Large intestine (tissue), 3 donors: ENCODE data around the gene ESPNL. TPM values are rescaled to one million over a fixed set of nuclear protein-coding genes. Genes with fewer than 3 reads are reported as not detected.
"Not testable (repeated sequence)": the region's sequence is repeated elsewhere in the genome, so short reads cannot be mapped to it uniquely, and the experiment has no call there.

ENCODE experiments used
- DNase-seq, 2 donors: peaks; one replicate each; pipeline versions ENCODE4 v3.0.0 to v3.0.0-alpha.2; 2013
- H3K27ac ChIP-seq: one replicate; pipeline ENCODE4 v1.5.1; 2013; ENCODE audit warnings: low read length
- H3K27me3 ChIP-seq: 2 replicates; pipeline ENCODE4 v1.6.1; 2013; ENCODE audit warnings: low read length; ENCODE audit not compliant: control insufficient read depth, insufficient read depth
- H3K36me3 ChIP-seq: 2 replicates; pipeline ENCODE4 v1.6.1; 2013; ENCODE audit warnings: low read length; ENCODE audit not compliant: control insufficient read depth, insufficient read depth
- H3K4me1 ChIP-seq: one replicate; pipeline ENCODE4 v1.6.1; 2013; ENCODE audit warnings: low read length; ENCODE audit not compliant: control insufficient read depth, insufficient read depth
- H3K4me3 ChIP-seq: one replicate; pipeline ENCODE4 v1.5.1; 2013; ENCODE audit warnings: low read length
- H3K9me3 ChIP-seq: one replicate; pipeline ENCODE4 v1.6.1; 2013; ENCODE audit warnings: mild to moderate bottlenecking, low read depth, low read length, moderate library complexity; ENCODE audit not compliant: control insufficient read depth
- WGBS: methylation state at CpG from one replicate; pipeline ENCODE4 v1.1.5; 2013; ENCODE audit warnings: low lambda C conversion rate; ENCODE audit not compliant: insufficient coverage; 5-methylcytosine and 5-hydroxymethylcytosine counted together
- polyA plus RNA-seq: library from polyadenylated mRNA; unstranded; fragments of 120-200 nt; gene quantifications from one replicate; pipeline ENCODE4 v1.2.1, GENCODE V29; 2013

ESPNL gene
- polyA plus RNA-seq, 1 donor, result 1.5 TPM

GRCh38 chr2:238063414-238064189, 36.5 kb upstream of the ESPNL start:
- 93% methylated on average over 2 of the region's 8 CpGs for WGBS
- Histone ChIP-seq H3K4me1 (peaks cover 30% of the 10 kb centered on the region), H3K27ac (peak overlapping the region; percentile 76), H3K27me3 (no peaks in the 10 kb centered on the region), H3K36me3 (peaks cover 23% of the 10 kb centered on the region), H3K4me3 (no peak overlapping the region), H3K9me3 (no peaks in the 10 kb centered on the region)
- peak in 1 of 2 donors; percentile 54 for DNase-seq

GRCh38 chr2:238064376-238064775, 35.8 kb upstream of the ESPNL start:
- no peaks in the 10 kb centered on the region for H3K9me3 ChIP-seq
- WGBS, result 60% methylated on average over 1 of the region's 7 CpGs
- H3K4me1 ChIP-seq, result peaks cover 30% of the 10 kb centered on the region
- H3K4me3 ChIP-seq, result no peak overlapping the region
- peak; percentile 51 to 89 for DNase-seq
- peak overlapping the region; percentile 76 for H3K27ac ChIP-seq
- H3K36me3 ChIP-seq, result peaks cover 28% of the 10 kb centered on the region
- no peaks in the 10 kb centered on the region for H3K27me3 ChIP-seq

GRCh38 chr2:238065071-238065846, 34.9 kb upstream of the ESPNL start:
- 65% methylated on average over 5 of the region's 18 CpGs for WGBS
- H3K27me3 ChIP-seq, result no peaks in the 10 kb centered on the region
- H3K27ac ChIP-seq, result peak overlapping the region; percentile 76
- H3K36me3 ChIP-seq, result peaks cover 36% of the 10 kb centered on the region
- H3K4me1 ChIP-seq, result peaks cover 30% of the 10 kb centered on the region
- no peaks in the 10 kb centered on the region for H3K9me3 ChIP-seq
- DNase-seq, result peak in 1 of 2 donors; percentile 27
- H3K4me3 ChIP-seq, result no peak overlapping the region

GRCh38 chr2:238066218-238066617, 33.9 kb upstream of the ESPNL start:
- peaks cover 30% of the 10 kb centered on the region for H3K4me1 ChIP-seq
- no peak overlapping the region for H3K27ac ChIP-seq
- H3K36me3 ChIP-seq, result peaks cover 40% of the 10 kb centered on the region
- H3K9me3 ChIP-seq, result no peaks in the 10 kb centered on the region
- DNase-seq, result no peak
- H3K4me3 ChIP-seq, result no peak overlapping the region
- H3K27me3 ChIP-seq, result no peaks in the 10 kb centered on the region
- WGBS, result no CpG with 5 or more reads among the region's 9 CpGs

GRCh38 chr2:238066718-238067117, 33.4 kb upstream of the ESPNL start:
- WGBS, result 82% methylated on average over 3 of the region's 7 CpGs
- not testable (repeated sequence) for H3K9me3 ChIP-seq, H3K27ac ChIP-seq, DNase-seq, H3K4me3 ChIP-seq, H3K27me3 ChIP-seq
- Histone ChIP-seq H3K36me3 (peaks cover 44% of the 10 kb centered on the region), H3K4me1 (peaks cover 29% of the 10 kb centered on the region)

GRCh38 chr2:238067939-238068338, 32.2 kb upstream of the ESPNL start:
- no peak for DNase-seq
- H3K4me3 ChIP-seq, result no peak overlapping the region
- no peak overlapping the region for H3K27ac ChIP-seq
- peaks cover 2% of the 10 kb centered on the region for H3K9me3 ChIP-seq
- H3K4me1 ChIP-seq, result peaks cover 23% of the 10 kb centered on the region
- H3K27me3 ChIP-seq, result no peaks in the 10 kb centered on the region
- H3K36me3 ChIP-seq, result peaks cover 49% of the 10 kb centered on the region
- WGBS, result no CpG with 5 or more reads among the region's 7 CpGs

GRCh38 chr2:238069021-238069709, 31.0 kb upstream of the ESPNL start:
- no peak for DNase-seq
- peaks cover 11% of the 10 kb centered on the region for H3K4me1 ChIP-seq
- no peaks in the 10 kb centered on the region for H3K27me3 ChIP-seq
- no CpG with 5 or more reads among the region's 10 CpGs for WGBS
- H3K9me3 ChIP-seq, result peaks cover 2% of the 10 kb centered on the region
- H3K27ac ChIP-seq, result no peak overlapping the region
- H3K4me3 ChIP-seq, result no peak overlapping the region
- peaks cover 53% of the 10 kb centered on the region for H3K36me3 ChIP-seq

GRCh38 chr2:238069877-238070276, 30.3 kb upstream of the ESPNL start:
- peaks cover 2% of the 10 kb centered on the region for H3K9me3 ChIP-seq
- no peak overlapping the region for H3K4me3 ChIP-seq
- DNase-seq, result no peak
- H3K27me3 ChIP-seq, result no peaks in the 10 kb centered on the region
- H3K4me1 ChIP-seq, result peaks cover 5% of the 10 kb centered on the region
- H3K36me3 ChIP-seq, result peaks cover 53% of the 10 kb centered on the region
- no CpG with 5 or more reads among the region's 9 CpGs for WGBS
- no peak overlapping the region for H3K27ac ChIP-seq

GRCh38 chr2:238075397-238075796, 24.7 kb upstream of the ESPNL start:
- Histone ChIP-seq H3K36me3 (peaks cover 31% of the 10 kb centered on the region), H3K4me1 (no peaks in the 10 kb centered on the region), H3K27ac (no peak overlapping the region), H3K27me3 (no peaks in the 10 kb centered on the region), H3K9me3 (peaks cover 9% of the 10 kb centered on the region), H3K4me3 (no peak overlapping the region)
- no peak for DNase-seq

GRCh38 chr2:238077292-238077691, 22.8 kb upstream of the ESPNL start:
- no peak overlapping the region for H3K27ac ChIP-seq
- H3K36me3 ChIP-seq, result peaks cover 40% of the 10 kb centered on the region
- H3K9me3 ChIP-seq, result peaks cover 12% of the 10 kb centered on the region
- DNase-seq, result no peak
- no peak overlapping the region for H3K4me3 ChIP-seq
- no peaks in the 10 kb centered on the region for H3K4me1 ChIP-seq
- no peaks in the 10 kb centered on the region for H3K27me3 ChIP-seq
- no CpG with 5 or more reads among the region's 1 CpG for WGBS
